Embryonic facial prominence (tissue), 1 donor: ENCODE results near the gene ATP5F1B.
A peak's percentile ranks its signal among the peaks of the same experiment; 100 is the strongest.
"Not testable (repeated sequence)": the region's sequence is repeated elsewhere in the genome, so short reads cannot be mapped to it uniquely, and the experiment has no call there.

ENCODE experiments used
- DNase-seq: peaks from one replicate; pipeline ENCODE4 v3.0.0-alpha.2; 2016; ENCODE audit errors: extremely low spot score

Gene ATP5F1B

GRCh38 chr12:56648023-56648422 is 2.2 kb upstream of the ATP5F1B start:
- not testable (repeated sequence) for DNase-seq

GRCh38 chr12:56645201-56645716 is 525 bp downstream of the ATP5F1B start:
- no peak for DNase-seq

GRCh38 chr12:56644654-56645053 is 1.1 kb downstream of the ATP5F1B start:
- no peak for DNase-seq

- DNase-seq: no peak
Observed at GRCh38 chr12:56641219-56641618, 4.6 kb downstream of the ATP5F1B start.

- DNase-seq: no peak
Observed at GRCh38 chr12:56637621-56638020, 8.2 kb downstream of the ATP5F1B start.

- peak; percentile 98 for DNase-seq
Observed at GRCh38 chr12:56636675-56637540, 8.9 kb downstream of the ATP5F1B start.

- peak; percentile 71 for DNase-seq
Observed at GRCh38 chr12:56635806-56636674, 9.7 kb downstream of the ATP5F1B start.

- peak; percentile 51 for DNase-seq
Observed at GRCh38 chr12:56634837-56635791, 10.7 kb downstream of the ATP5F1B start.

GRCh38 chr12:56634242-56634836 is 11.4 kb downstream of the ATP5F1B start:
- no peak for DNase-seq

GRCh38 chr12:56633468-56634241 is 12.1 kb downstream of the ATP5F1B start:
- no peak for DNase-seq

- DNase-seq: no peak
Observed at GRCh38 chr12:56632701-56633467, 12.9 kb downstream of the ATP5F1B start.

- no peak for DNase-seq
Observed at GRCh38 chr12:56631790-56632700, 13.7 kb downstream of the ATP5F1B start.

- DNase-seq: peak; percentile 79
Observed at GRCh38 chr12:56630180-56630632, 15.6 kb downstream of the ATP5F1B start, which contains the start of gene BAZ2A. BAZ2A (minus strand) TSS chr12:56630326; CDS start chr12:56617530, 12,796 bp downstream.

GRCh38 chr12:56629459-56630179 is 16.2 kb downstream of the ATP5F1B start:
- no peak for DNase-seq

GRCh38 chr12:56628671-56629458 is 16.9 kb downstream of the ATP5F1B start:
- DNase-seq: no peak

- no peak for DNase-seq
Observed at GRCh38 chr12:56626701-56627100, 19.1 kb downstream of the ATP5F1B start.
